CD4-positive, alpha-beta T cell treated with Interleukin-21 for 1 hour (primary cell): ENCODE measurements around the gene MRPL55.

Experiments used
- DNase-seq: peaks from one replicate; pipeline ENCODE4 v3.0.0-alpha.2; 2020

Gene MRPL55

DNA sequence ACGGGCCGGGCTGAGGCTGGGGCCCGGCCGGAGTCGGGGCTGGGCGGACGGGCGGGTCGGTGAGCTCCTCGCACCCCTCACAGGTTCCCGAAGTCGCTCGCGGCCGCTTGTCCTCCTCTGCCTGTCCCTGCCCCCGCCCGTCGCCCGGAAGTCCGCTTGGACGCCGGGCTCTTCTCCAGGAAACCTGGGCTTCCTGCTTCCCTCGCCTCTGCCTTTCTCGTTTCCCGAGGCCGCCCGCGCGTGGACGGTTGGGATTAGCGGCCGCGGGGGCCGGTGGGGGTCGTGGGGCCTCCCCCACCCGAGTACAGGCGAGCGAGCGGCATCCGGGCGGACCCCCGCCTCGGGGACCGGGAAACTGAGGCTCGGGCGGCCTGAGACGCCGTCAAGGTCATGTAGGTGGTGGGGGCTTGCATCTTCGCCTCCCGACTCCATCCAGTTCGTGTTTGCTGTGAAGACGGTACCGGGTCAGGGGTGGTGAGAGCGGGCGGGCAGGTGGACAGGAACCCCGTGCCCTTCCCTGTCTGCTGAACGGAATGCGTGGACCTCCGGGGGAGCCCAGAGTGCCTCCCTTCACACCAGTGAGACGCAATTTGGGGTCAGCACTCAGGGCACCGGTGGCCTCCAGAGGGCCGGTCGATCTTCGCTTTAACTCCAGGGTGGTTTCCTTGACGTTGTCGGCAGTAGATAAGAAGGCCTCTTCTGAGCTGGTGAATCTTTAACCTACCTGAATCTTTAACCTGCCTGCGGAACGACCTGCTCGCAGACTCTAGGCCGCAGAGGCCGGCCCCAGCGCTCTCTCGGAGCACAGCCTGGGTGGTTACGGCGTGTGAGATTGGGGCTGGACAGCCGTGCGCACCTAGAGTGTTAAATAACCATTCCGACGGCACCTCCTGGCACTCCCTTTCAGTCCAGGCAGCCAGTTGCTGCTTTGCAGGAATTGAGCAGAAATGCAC, 25.9 kb downstream of the MRPL55 start:
- DNase-seq, result peak; percentile 41

- DNase-seq, result peak; percentile 93
Observed at GRCh38 chr1:228082214-228082917, 26.7 kb downstream of the MRPL55 start, which contains the start of gene ARF1. ARF1 (plus strand) TSS chr1:228082708; CDS start chr1:228097115, 14,407 bp downstream.

- DNase-seq, result no peak
Observed at GRCh38 chr1:228081578-228082213, 27.4 kb downstream of the MRPL55 start.

- no peak for DNase-seq
Observed at GRCh38 chr1:228081144-228081543, 28.0 kb downstream of the MRPL55 start.

DNA sequence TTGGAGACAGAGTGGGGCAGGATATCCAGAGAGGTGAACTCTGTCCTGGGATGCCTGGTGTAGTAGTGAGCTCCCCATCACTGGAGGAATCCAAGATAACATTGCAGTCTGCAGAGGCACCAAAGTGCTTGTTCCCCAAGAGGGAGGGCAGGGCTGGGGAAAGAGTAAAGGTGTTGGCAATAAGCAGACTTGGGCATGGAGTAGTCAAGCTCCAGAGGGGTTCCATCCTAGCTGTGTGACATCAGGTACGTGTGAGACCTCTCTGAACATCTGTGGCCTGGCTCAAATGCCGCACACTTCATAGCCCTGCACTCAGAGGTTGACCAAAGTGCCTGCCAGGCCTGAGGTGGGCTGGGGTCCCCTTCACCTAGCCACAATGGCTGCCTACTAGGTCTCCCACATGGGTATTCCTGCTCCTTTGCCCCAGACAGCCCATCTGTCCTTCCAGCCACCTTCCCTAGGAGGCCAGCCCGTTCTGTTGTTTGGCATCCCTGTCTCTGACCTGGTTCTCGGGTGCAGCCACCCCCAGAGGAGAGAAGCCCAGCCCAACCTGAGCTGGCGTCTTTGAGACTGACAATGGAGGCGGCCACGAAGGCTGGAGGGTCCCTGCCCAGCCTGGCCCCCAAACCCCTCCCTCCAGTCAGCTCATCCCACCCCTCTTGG, 29.4 kb downstream of the MRPL55 start:
- no peak for DNase-seq

DNA sequence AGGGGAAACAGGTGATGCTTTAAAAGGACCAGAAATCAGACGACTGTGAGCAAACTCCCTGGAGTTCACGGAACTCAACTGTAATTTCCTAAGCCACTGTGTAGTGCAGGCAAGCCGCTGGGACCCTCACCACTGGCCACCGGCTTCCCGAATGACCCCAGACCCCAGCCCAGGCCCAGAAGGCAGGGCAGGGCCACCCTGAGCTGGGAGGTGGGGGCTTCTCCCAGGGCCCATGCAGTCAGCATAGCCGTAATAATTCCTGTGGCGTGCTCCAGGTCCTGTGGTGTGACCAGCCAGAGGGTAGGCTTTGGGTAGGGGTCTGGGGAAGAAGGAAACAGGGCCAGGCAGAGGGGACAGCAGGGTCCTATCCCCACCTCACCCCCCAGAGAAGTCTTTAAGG, 30.1 kb downstream of the MRPL55 start:
- no peak for DNase-seq

DNA sequence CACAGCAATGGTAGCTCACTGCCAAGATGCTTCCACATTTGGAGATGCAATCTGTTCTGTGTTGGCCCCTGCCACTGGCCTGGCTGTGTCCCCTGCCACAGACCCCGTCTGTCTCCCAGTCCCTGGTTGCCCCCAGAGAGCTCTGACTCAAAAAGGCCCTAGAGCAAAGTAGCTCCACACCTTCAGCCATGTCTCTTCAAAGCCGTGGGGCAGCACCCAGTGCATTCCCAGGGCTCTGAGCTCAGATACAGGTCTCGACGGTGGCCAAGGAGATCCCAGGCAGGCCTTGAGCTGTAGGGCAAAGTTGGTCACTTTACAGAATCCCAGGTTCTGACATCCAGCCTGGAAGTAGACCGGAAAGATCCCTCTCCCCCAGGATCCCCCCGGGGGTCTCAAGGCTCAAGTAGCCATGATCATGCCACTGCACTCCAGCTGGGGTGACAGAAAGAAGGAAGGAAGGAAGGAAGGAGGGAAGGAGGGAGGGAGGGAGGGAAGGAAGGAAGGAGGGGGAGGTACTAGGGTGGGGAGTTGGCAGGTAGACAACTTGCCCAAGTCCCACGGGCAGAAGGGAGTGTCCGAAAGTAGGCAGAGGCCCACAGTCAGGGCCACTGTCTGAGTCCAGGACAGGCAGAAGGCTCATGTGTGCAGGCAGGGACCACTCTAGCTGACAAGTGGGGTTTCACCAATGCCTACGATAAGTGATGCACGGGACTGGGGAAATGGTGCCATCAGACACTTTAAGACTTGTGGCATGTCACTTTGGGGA, 31.4 kb downstream of the MRPL55 start:
- DNase-seq, result no peak

GRCh38 chr1:228076796-228077430, 32.2 kb downstream of the MRPL55 start:
- DNase-seq, result no peak

DNA sequence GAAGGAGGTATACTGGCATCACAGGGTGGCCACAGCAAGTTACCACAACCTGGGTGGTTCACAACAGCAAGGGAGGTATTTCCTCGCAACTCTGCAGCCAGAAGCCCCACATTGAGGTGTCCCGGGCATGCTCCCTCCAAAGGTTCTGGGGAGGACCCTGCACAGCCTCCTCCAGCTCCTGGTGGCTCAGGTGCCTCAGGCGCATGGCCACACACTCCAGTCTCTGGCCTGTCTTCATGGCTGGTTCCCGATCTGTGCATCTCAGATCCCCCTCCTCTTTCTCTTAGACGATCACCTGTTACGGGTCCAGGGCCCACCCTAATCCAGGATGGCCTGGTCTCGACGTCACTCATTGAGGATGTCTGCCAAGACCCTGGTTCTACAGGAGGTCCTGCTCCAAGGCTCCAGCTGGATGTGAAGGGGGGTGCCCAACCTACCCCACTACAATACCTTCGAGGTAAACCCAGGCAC, 33.3 kb downstream of the MRPL55 start:
- DNase-seq, result no peak

- DNase-seq, result no peak
Observed at GRCh38 chr1:228074954-228075730, 34.0 kb downstream of the MRPL55 start.

GRCh38 chr1:228073857-228074545, 35.1 kb downstream of the MRPL55 start:
- no peak for DNase-seq

- no peak for DNase-seq
Observed at GRCh38 chr1:228073061-228073856, 35.8 kb downstream of the MRPL55 start.

DNA sequence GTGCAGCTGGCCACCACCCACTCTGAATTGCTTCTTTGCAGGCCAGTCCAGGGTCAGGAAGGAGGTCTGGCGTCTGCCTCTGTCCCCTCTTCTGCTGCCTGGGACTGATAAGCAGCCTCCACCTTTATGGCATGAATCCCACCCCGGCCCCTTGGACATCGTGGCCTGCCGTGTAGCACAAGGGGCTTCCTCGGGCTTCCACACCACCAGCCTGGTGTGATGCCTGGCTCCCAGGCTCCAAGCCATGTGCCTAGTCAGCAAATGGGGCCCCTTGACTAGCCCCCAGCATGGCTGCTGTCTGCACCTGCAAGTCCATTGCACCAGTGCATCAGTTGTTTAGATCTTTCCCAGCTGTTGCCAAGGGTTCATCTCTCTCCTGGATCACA, 36.4 kb downstream of the MRPL55 start:
- DNase-seq, result no peak

DNA sequence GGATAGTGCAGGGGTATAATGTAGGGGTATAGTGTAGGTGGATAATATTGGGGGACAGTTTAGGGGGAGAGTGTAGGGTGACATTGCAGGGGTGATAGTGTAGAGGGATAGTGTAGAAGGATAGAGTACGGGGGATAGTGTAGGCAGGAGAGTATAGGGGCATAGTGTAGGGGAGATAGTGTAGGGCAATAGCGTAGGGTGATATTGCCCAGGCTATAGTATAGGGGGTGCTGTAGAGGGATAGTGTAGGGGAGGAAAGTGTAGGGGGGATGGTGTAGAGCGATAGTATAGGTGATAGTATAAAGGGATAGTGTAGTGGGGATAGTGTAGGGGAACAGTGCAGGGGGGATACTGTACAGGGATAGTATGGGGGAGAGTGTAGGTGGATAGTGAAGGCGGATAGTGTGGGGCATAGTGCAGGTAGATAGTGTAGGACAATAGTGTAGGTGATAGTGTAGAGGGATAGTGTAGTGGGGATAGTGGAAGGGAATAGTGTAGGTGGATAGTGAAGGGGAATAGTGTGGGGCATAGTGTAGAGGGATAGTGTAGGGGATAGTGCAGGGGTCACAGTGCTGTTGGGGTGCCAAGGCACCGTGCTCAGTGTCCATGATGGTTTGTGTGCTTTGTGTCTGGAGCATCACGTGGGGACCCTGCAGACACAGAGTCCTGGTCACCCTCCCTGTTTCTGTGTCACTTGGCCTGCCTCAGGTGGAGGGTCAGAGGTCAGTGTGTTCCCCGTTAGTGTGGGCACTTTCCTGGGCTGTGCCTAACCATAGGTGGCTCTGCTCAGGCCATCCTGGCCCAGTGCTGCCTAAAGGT, 37.1 kb downstream of the MRPL55 start:
- no peak for DNase-seq

- no peak for DNase-seq
Observed at GRCh38 chr1:228070851-228071250, 38.2 kb downstream of the MRPL55 start.

GRCh38 chr1:228070173-228070572, 38.9 kb downstream of the MRPL55 start:
- no peak for DNase-seq

- no peak for DNase-seq
Observed at GRCh38 chr1:228068359-228068758, 40.7 kb downstream of the MRPL55 start.
